Liver (tissue), 9 donors: ENCODE measurements around the gene CASQ2. TPM values are rescaled to one million over a fixed set of nuclear protein-coding genes. Genes with fewer than 3 reads are reported as not detected.

Experiments used
- DNase-seq: peaks from one replicate; pipeline ENCODE4 v3.0.0-alpha.2; 2017; ENCODE audit warnings: low spot score
- H3K27ac ChIP-seq, 2 donors: one replicate each; pipeline ENCODE4 v1.7.0; 2013; ENCODE audit warnings: inconsistent platforms in 2 of 2, low read length in 2 of 2, control low read depth in 1 of 2, low read depth in 1 of 2, mild to moderate bottlenecking in 1 of 2
- H3K27me3 ChIP-seq, 4 donors: one replicate each; pipeline versions ENCODE4 v1.6.1 to v1.7.0; 2013; ENCODE audit warnings: low read length in 3 of 4, inconsistent platforms in 1 of 4, mild to moderate bottlenecking in 1 of 4, moderate library complexity in 1 of 4; ENCODE audit not compliant: control insufficient read depth in 4 of 4, insufficient read depth in 4 of 4
- H3K36me3 ChIP-seq, 4 donors: one replicate each; pipeline versions ENCODE4 v1.6.1 to v1.7.0; 2013; ENCODE audit warnings: low read length in 3 of 4, mild to moderate bottlenecking in 3 of 4, low read depth in 1 of 4, moderate library complexity in 1 of 4; ENCODE audit not compliant: control insufficient read depth in 4 of 4, insufficient read depth in 3 of 4
- H3K4me1 ChIP-seq, 4 donors: one replicate each; pipeline versions ENCODE4 v1.6.1 to v1.7.0; 2013; ENCODE audit warnings: low read length in 3 of 4, mild to moderate bottlenecking in 3 of 4, moderate library complexity in 1 of 4; ENCODE audit not compliant: control insufficient read depth in 4 of 4, insufficient read depth in 4 of 4
- H3K4me3 ChIP-seq, 3 donors: one replicate each; pipeline versions ENCODE4 v1.6.1 to v1.7.0; 2013; ENCODE audit warnings: low read length in 3 of 3, control low read depth in 1 of 3, low read depth in 1 of 3, mild to moderate bottlenecking in 1 of 3
- H3K9ac ChIP-seq, 2 donors: one replicate each; pipeline ENCODE4 v1.7.0; 2013; ENCODE audit warnings: low read length in 2 of 2, mild to moderate bottlenecking in 2 of 2, moderate library complexity in 2 of 2, control low read depth in 1 of 2, low read depth in 1 of 2
- H3K9me3 ChIP-seq, 4 donors: one replicate each; pipeline versions ENCODE4 v1.6.1 to v1.7.0; 2013; ENCODE audit warnings: low read length in 3 of 4; ENCODE audit not compliant: control insufficient read depth in 4 of 4
- ATF3 ChIP-seq: IDR thresholded peaks from 2 replicates; pipeline ENCODE4 v1.6.1; 2016; ENCODE audit warnings: antibody characterized with exemption
- EGR1 ChIP-seq, 2 donors: IDR thresholded peaks; 2 replicates each; pipeline ENCODE4 v1.6.1; 2016 to 2018; ENCODE audit warnings: antibody characterized with exemption in 2 of 2, low read depth in 2 of 2
- FOXA1 ChIP-seq: IDR thresholded peaks from 2 replicates; pipeline ENCODE4 v1.6.1; 2016; ENCODE audit warnings: antibody characterized with exemption
- FOXA2 ChIP-seq: IDR thresholded peaks from 2 replicates; pipeline ENCODE4 v1.6.1; 2016; ENCODE audit warnings: antibody characterized with exemption
- GABPA ChIP-seq, 2 donors: IDR thresholded peaks in 1 of 2; conservative IDR thresholded peaks in 1 of 2; 2 replicates each; pipeline ENCODE4 v1.6.1; 2016; ENCODE audit warnings: antibody characterized with exemption in 2 of 2, mild to moderate bottlenecking in 1 of 2, moderate library complexity in 1 of 2
- HNF4A ChIP-seq, 2 donors: conservative IDR thresholded peaks; 2 replicates each; pipeline ENCODE4 v1.6.1; 2016; ENCODE audit warnings: antibody characterized with exemption in 2 of 2, mild to moderate bottlenecking in 2 of 2
- HNF4G ChIP-seq: IDR thresholded peaks from 2 replicates; pipeline ENCODE4 v1.6.1; 2016; ENCODE audit warnings: antibody characterized with exemption
- JUND ChIP-seq, 2 donors: IDR thresholded peaks; 2 replicates each; pipeline ENCODE4 v1.6.1; 2016; ENCODE audit warnings: antibody characterized with exemption in 2 of 2
- NR2F2 ChIP-seq: IDR thresholded peaks from 2 replicates; pipeline ENCODE4 v1.6.1; 2016; ENCODE audit warnings: antibody characterized with exemption
- RAD21 ChIP-seq, 2 donors: IDR thresholded peaks; 2 replicates each; pipeline ENCODE4 v1.6.1; 2016; ENCODE audit warnings: antibody characterized with exemption in 2 of 2, mild to moderate bottlenecking in 2 of 2
- RXRA ChIP-seq, 2 donors: IDR thresholded peaks; 2 replicates each; pipeline ENCODE4 v1.6.1; 2017 to 2018; ENCODE audit warnings: antibody characterized with exemption in 2 of 2, mild to moderate bottlenecking in 1 of 2
- SP1 ChIP-seq: IDR thresholded peaks from 2 replicates; pipeline ENCODE4 v1.6.1; 2018; ENCODE audit warnings: antibody characterized with exemption, mild to moderate bottlenecking
- TAF1 ChIP-seq: conservative IDR thresholded peaks from 2 replicates; pipeline ENCODE4 v1.6.1; 2016; ENCODE audit warnings: antibody characterized with exemption, mild to moderate bottlenecking
- YY1 ChIP-seq: IDR thresholded peaks from 2 replicates; pipeline ENCODE4 v1.6.1; 2016; ENCODE audit warnings: antibody characterized with exemption, mild to moderate bottlenecking
- ZBTB33 ChIP-seq: IDR thresholded peaks from 2 replicates; pipeline ENCODE4 v1.6.1; 2016; ENCODE audit warnings: antibody characterized with exemption
- WGBS: extraction: QIAGEN DNeasy Blood & Tissue Kit; methylation state at CpG from one replicate; pipeline ENCODE4 v1.1.7; 2013; 5-methylcytosine and 5-hydroxymethylcytosine counted together
- polyA plus RNA-seq, 2 donors: library from polyadenylated mRNA; stranded (reverse) in 1 of 2; unstranded in 1 of 2; fragments of 200-250 nt in 1 of 2; fragments of >200 nt in 1 of 2; fragmentation: Nextera tagmentation in 1 of 2; extraction: Ambion mirVana in 1 of 2; gene quantifications; one replicate each; pipeline versions ENCODE4 v1.2.1 to v1.2.3, GENCODE V29; 2013 to 2015
- total RNA-seq, 2 donors: library from RNA; depleted of rRNA; stranded (reverse); fragments of >200 nt; gene quantifications; one replicate each; pipeline ENCODE4 v1.2.3, GENCODE V29; 2014
- TF ChIP-seq, protein P1 (sequence below): IDR thresholded peaks from 2 replicates; pipeline ENCODE4 v1.6.1; 2016; ENCODE audit warnings: antibody characterized with exemption, mild to moderate bottlenecking
- TF ChIP-seq, protein P2 (sequence below): fragments of 150-350 bp; IDR thresholded peaks from 2 replicates; pipeline ENCODE4 v1.5.1; 2017; ENCODE audit warnings: improper control_type of control experiment, low read depth, low read length; ENCODE audit not compliant: missing input control
- TF ChIP-seq, protein P3 (sequence below): IDR thresholded peaks from 2 replicates; pipeline ENCODE4 v1.6.1; 2016; ENCODE audit warnings: antibody characterized with exemption
- donor health status: healthy.
- donor health status: healthy.
- donor health status: healthy.
- donor health status: healthy.
- donor health status: healthy.

The CASQ2 gene
- total and polyA plus RNA-seq, 4 donors = 0.33 to 1.1 TPM; not detected in 2

- DNase-seq = no peak
- no peak overlapping the region for H3K27ac ChIP-seq
- H3K36me3 ChIP-seq = peaks cover 0 to 17% (median 10%) of the 10 kb centered on the region in 4 donors
- TF ChIP-seq EGR1 (IDR thresholded peaks at IDR 0.05; ENCODE audit: low read depth in 2 of 2) = no peak
- TF ChIP-seq NR2F2 = no peak
- TF ChIP-seq, protein P1, sequence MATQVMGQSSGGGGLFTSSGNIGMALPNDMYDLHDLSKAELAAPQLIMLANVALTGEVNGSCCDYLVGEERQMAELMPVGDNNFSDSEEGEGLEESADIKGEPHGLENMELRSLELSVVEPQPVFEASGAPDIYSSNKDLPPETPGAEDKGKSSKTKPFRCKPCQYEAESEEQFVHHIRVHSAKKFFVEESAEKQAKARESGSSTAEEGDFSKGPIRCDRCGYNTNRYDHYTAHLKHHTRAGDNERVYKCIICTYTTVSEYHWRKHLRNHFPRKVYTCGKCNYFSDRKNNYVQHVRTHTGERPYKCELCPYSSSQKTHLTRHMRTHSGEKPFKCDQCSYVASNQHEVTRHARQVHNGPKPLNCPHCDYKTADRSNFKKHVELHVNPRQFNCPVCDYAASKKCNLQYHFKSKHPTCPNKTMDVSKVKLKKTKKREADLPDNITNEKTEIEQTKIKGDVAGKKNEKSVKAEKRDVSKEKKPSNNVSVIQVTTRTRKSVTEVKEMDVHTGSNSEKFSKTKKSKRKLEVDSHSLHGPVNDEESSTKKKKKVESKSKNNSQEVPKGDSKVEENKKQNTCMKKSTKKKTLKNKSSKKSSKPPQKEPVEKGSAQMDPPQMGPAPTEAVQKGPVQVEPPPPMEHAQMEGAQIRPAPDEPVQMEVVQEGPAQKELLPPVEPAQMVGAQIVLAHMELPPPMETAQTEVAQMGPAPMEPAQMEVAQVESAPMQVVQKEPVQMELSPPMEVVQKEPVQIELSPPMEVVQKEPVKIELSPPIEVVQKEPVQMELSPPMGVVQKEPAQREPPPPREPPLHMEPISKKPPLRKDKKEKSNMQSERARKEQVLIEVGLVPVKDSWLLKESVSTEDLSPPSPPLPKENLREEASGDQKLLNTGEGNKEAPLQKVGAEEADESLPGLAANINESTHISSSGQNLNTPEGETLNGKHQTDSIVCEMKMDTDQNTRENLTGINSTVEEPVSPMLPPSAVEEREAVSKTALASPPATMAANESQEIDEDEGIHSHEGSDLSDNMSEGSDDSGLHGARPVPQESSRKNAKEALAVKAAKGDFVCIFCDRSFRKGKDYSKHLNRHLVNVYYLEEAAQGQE = no peak
- TF ChIP-seq, protein P2, sequence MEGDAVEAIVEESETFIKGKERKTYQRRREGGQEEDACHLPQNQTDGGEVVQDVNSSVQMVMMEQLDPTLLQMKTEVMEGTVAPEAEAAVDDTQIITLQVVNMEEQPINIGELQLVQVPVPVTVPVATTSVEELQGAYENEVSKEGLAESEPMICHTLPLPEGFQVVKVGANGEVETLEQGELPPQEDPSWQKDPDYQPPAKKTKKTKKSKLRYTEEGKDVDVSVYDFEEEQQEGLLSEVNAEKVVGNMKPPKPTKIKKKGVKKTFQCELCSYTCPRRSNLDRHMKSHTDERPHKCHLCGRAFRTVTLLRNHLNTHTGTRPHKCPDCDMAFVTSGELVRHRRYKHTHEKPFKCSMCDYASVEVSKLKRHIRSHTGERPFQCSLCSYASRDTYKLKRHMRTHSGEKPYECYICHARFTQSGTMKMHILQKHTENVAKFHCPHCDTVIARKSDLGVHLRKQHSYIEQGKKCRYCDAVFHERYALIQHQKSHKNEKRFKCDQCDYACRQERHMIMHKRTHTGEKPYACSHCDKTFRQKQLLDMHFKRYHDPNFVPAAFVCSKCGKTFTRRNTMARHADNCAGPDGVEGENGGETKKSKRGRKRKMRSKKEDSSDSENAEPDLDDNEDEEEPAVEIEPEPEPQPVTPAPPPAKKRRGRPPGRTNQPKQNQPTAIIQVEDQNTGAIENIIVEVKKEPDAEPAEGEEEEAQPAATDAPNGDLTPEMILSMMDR = no peak
- TF ChIP-seq RXRA (IDR thresholded peaks at IDR 0.05) = no peak
- TF ChIP-seq YY1 = no peak
- no peak for TF ChIP-seq TAF1
- no peak for TF ChIP-seq SP1
- no peak for TF ChIP-seq HNF4G
- TF ChIP-seq ZBTB33 = no peak
- TF ChIP-seq HNF4A (conservative IDR thresholded peaks at IDR 0.05) = no peak
- TF ChIP-seq GABPA (IDR thresholded peaks at IDR 0.05 in 1 of 2, conservative IDR thresholded peaks at IDR 0.05 in 1 of 2) = no peak
- TF ChIP-seq ATF3 = no peak
- no peak for TF ChIP-seq FOXA2
- no peak for TF ChIP-seq JUND (IDR thresholded peaks at IDR 0.05)
- TF ChIP-seq FOXA1 = no peak
- TF ChIP-seq, protein P3, sequence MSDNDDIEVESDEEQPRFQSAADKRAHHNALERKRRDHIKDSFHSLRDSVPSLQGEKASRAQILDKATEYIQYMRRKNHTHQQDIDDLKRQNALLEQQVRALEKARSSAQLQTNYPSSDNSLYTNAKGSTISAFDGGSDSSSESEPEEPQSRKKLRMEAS = no peak
- TF ChIP-seq RAD21 (IDR thresholded peaks at IDR 0.05) = no peak
- H3K4me3 ChIP-seq = no peak overlapping the region
- H3K27me3 ChIP-seq = no peaks in the 10 kb centered on the region
- H3K9ac ChIP-seq = no peak overlapping the region
- H3K9me3 ChIP-seq = no peaks in the 10 kb centered on the region
- H3K4me1 ChIP-seq = no peaks in the 10 kb centered on the region
- WGBS = 97% methylated on average over 5 of the region's 5 CpGs
These were observed 99.4 kb downstream of the CASQ2 start for GRCh38 chr1:115669002-115669673.
